HepG2 (cell line): ENCODE measurements around the gene DUSP8.

Source experiments
- CBFB ChIP-seq: sonication (generic); formaldehyde crosslinking; IDR thresholded peaks from 2 replicates; pipeline ENCODE4 v1.4.0; 2020; ENCODE audit warnings: missing genetic modification reagents
- CEBPB ChIP-seq: IDR thresholded peaks from 2 replicates; pipeline ENCODE4 v1.6.1; 2011; ENCODE audit warnings: low read depth, low read length, improper control_type of control experiment, borderline replicate concordance
- HDAC6 ChIP-seq: fragments of 200-600 bp; sonication (generic); IDR thresholded peaks from 2 replicates; pipeline ENCODE4 v1.7.0; 2017; ENCODE audit warnings: mild to moderate bottlenecking, antibody characterized with exemption, low read length, low read depth
- HNF4G ChIP-seq, 2 experiments: sonication (generic) in 1 of 2; formaldehyde crosslinking in 1 of 2; IDR thresholded peaks; 2 replicates each; pipeline versions ENCODE4 v1.4.0 to v1.6.1; 2011 to 2020; ENCODE audit warnings: borderline replicate concordance in 2 of 2, low read depth in 2 of 2, mild to moderate bottlenecking in 2 of 2, low read length in 1 of 2, missing genetic modification reagents in 1 of 2, moderate library complexity in 1 of 2
- MAX ChIP-seq: IDR thresholded peaks from 2 replicates; pipeline ENCODE4 v1.6.1; 2012; ENCODE audit warnings: inconsistent platforms
- NCOA2 ChIP-seq: sonication (generic); formaldehyde crosslinking; IDR thresholded peaks from 2 replicates; pipeline ENCODE4 v1.8.0; 2022; ENCODE audit warnings: inconsistent platforms
- PHF8 ChIP-seq: sonication (generic); formaldehyde crosslinking; IDR thresholded peaks from 2 replicates; pipeline ENCODE4 v1.5.0; 2020; ENCODE audit warnings: missing genetic modification reagents
- POLR2A ChIP-seq, 2 experiments: IDR thresholded peaks; 2 replicates each; pipeline ENCODE4 v1.6.1; 2011; ENCODE audit warnings: low read depth in 2 of 2, low read length in 2 of 2, mild to moderate bottlenecking in 1 of 2, moderate library complexity in 1 of 2; ENCODE audit not compliant: insufficient read depth in 1 of 2
- POLR2G ChIP-seq: fragments of 200-400 bp; formaldehyde crosslinking; IDR thresholded peaks from 2 replicates; pipeline ENCODE4 v1.6.1; 2018; ENCODE audit warnings: mild to moderate bottlenecking, low read depth, low read length, moderate library complexity
- ZNF34 ChIP-seq: sonication (generic); formaldehyde crosslinking; IDR thresholded peaks from 2 replicates; pipeline ENCODE4 v1.4.0; 2020; ENCODE audit warnings: mild to moderate bottlenecking, missing genetic modification reagents, borderline replicate concordance
- ZNF543 ChIP-seq: sonication (generic); formaldehyde crosslinking; IDR thresholded peaks from 2 replicates; pipeline ENCODE4 v1.4.0; 2020; ENCODE audit warnings: mild to moderate bottlenecking, missing genetic modification reagents
- ZSCAN5A ChIP-seq: sonication (generic); formaldehyde crosslinking; IDR thresholded peaks from 2 replicates; pipeline ENCODE4 v1.8.0; 2022; ENCODE audit warnings: mild to moderate bottlenecking, missing genetic modification reagents, borderline replicate concordance
- TF ChIP-seq, protein P1 (sequence below): sonication (generic); formaldehyde crosslinking; IDR thresholded peaks from 2 replicates; pipeline ENCODE4 v1.5.0; 2020; ENCODE audit warnings: mild to moderate bottlenecking, missing genetic modification reagents, moderate library complexity

GRCh38 chr11:1541474-1542204 lies 30.4 kb downstream of the DUSP8 start:
- TF ChIP-seq, protein P1, sequence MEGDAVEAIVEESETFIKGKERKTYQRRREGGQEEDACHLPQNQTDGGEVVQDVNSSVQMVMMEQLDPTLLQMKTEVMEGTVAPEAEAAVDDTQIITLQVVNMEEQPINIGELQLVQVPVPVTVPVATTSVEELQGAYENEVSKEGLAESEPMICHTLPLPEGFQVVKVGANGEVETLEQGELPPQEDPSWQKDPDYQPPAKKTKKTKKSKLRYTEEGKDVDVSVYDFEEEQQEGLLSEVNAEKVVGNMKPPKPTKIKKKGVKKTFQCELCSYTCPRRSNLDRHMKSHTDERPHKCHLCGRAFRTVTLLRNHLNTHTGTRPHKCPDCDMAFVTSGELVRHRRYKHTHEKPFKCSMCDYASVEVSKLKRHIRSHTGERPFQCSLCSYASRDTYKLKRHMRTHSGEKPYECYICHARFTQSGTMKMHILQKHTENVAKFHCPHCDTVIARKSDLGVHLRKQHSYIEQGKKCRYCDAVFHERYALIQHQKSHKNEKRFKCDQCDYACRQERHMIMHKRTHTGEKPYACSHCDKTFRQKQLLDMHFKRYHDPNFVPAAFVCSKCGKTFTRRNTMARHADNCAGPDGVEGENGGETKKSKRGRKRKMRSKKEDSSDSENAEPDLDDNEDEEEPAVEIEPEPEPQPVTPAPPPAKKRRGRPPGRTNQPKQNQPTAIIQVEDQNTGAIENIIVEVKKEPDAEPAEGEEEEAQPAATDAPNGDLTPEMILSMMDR (CRISPR knock-in tag), result 0 out of 2 replicates have a peak, but pooled peaks have one; percentile 18
- TF ChIP-seq PHF8 (CRISPR knock-in tag), result no peak
- TF ChIP-seq HNF4G (IDR thresholded peaks at IDR 0.05; ENCODE audit: borderline replicate concordance, low read depth, low read length), result no peak
- TF ChIP-seq HNF4G (CRISPR knock-in tag; IDR thresholded peaks at IDR 0.05; ENCODE audit: borderline replicate concordance, low read depth), result no peak
- TF ChIP-seq POLR2A (IDR thresholded peaks at IDR 0.05; ENCODE audit: insufficient read depth in 1 of 2, low read depth in 2 of 2, low read length in 2 of 2), result no peak
- no peak for TF ChIP-seq HDAC6
- TF ChIP-seq MAX, result no peak
- no peak for TF ChIP-seq CEBPB
- TF ChIP-seq NCOA2 (CRISPR knock-in tag), result no peak
- no peak for TF ChIP-seq ZSCAN5A (CRISPR knock-in tag)
- TF ChIP-seq POLR2G, result no peak
- no peak for TF ChIP-seq ZNF34 (CRISPR knock-in tag)
- TF ChIP-seq ZNF543, result no peak
- TF ChIP-seq CBFB (CRISPR knock-in tag), result no peak
